HepG2 (cell line): ENCODE results near the gene KIF27. TPM values are rescaled to one million over a fixed set of nuclear protein-coding genes. Genes with fewer than 3 reads are reported as not detected.

Experiments used
- EED ChIP-seq: sonication (generic); formaldehyde crosslinking; IDR thresholded peaks from 2 replicates; pipeline ENCODE4 v1.5.0; 2020; ENCODE audit warnings: mild to moderate bottlenecking, missing genetic modification reagents
- RFX1 ChIP-seq: fragments of 450-650 bp; IDR thresholded peaks from 2 replicates; pipeline ENCODE4 v1.6.1; 2017
- TCF7L2 ChIP-seq: IDR thresholded peaks from 2 replicates; pipeline ENCODE4 v1.6.1; 2011; ENCODE audit warnings: mild to moderate bottlenecking, low read depth, low read length, moderate library complexity
- ZNF326 ChIP-seq: sonication (generic); formaldehyde crosslinking; IDR thresholded peaks from 2 replicates; pipeline ENCODE4 v1.4.0; 2020; ENCODE audit warnings: missing genetic modification reagents, borderline replicate concordance
- ZNF557 ChIP-seq: sonication (generic); formaldehyde crosslinking; IDR thresholded peaks from 2 replicates; pipeline ENCODE4 v1.4.0; 2020; ENCODE audit warnings: missing genetic modification reagents
- polyA plus RNA-seq, 8 experiments: library from polyadenylated mRNA; depleted of rRNA in 3 of 8; stranded (reverse) in 7 of 8; unstranded in 1 of 8; fragments of >200 nt; fragmentation: Illumina TruSeq in 4 of 8; extraction: Trizol in 4 of 8; gene quantifications; 2 replicates each; pipeline versions ENCODE4 v1.2.1 to v1.2.3, GENCODE V29; 2011 to 2016; ENCODE audit warnings: low read depth in 4 of 8, missing spikeins in 1 of 8, mixed read lengths in 1 of 8; ENCODE audit not compliant: insufficient read depth in 1 of 8
- total RNA-seq, 5 experiments: library from RNA; depleted of rRNA; stranded (reverse); fragments of >200 nt; fragmentation: Illumina TruSeq; extraction: Trizol; gene quantifications; 2 replicates each; pipeline ENCODE4 v1.2.3, GENCODE V29; 2016; ENCODE audit warnings: low read depth in 1 of 5
- TF ChIP-seq, protein P1 (sequence below): sonication (generic); formaldehyde crosslinking; IDR thresholded peaks from 2 replicates; pipeline ENCODE4 v1.5.1; 2020; ENCODE audit warnings: missing genetic modification reagents, mild to moderate bottlenecking, borderline replicate concordance
- TF ChIP-seq, protein P2 (sequence below): sonication (generic); formaldehyde crosslinking; IDR thresholded peaks from 2 replicates; pipeline ENCODE4 v1.5.0; 2020; ENCODE audit warnings: mild to moderate bottlenecking, missing genetic modification reagents, moderate library complexity
- TF ChIP-seq, protein P3 (sequence below): sonication (generic); formaldehyde crosslinking; IDR thresholded peaks from 2 replicates; pipeline ENCODE4 v1.5.1; 2020; ENCODE audit warnings: missing genetic modification reagents, mild to moderate bottlenecking, borderline replicate concordance
- TF ChIP-seq, protein P4 (sequence below): sonication (generic); formaldehyde crosslinking; IDR thresholded peaks from 2 replicates; pipeline ENCODE4 v1.5.0; 2020; ENCODE audit warnings: missing genetic modification reagents, mild to moderate bottlenecking, borderline replicate concordance
- TF ChIP-seq, protein P5 (sequence below): sonication (generic); formaldehyde crosslinking; IDR thresholded peaks from 2 replicates; pipeline ENCODE4 v1.4.0; 2020; ENCODE audit warnings: mild to moderate bottlenecking, missing genetic modification reagents

KIF27 gene
- total and polyA plus RNA-seq, 2 of the 13 experiments (the other 11 are each of a cell fraction or from before 2014, with no cell fraction given) = 0.95 to 4.1 TPM

DNA sequence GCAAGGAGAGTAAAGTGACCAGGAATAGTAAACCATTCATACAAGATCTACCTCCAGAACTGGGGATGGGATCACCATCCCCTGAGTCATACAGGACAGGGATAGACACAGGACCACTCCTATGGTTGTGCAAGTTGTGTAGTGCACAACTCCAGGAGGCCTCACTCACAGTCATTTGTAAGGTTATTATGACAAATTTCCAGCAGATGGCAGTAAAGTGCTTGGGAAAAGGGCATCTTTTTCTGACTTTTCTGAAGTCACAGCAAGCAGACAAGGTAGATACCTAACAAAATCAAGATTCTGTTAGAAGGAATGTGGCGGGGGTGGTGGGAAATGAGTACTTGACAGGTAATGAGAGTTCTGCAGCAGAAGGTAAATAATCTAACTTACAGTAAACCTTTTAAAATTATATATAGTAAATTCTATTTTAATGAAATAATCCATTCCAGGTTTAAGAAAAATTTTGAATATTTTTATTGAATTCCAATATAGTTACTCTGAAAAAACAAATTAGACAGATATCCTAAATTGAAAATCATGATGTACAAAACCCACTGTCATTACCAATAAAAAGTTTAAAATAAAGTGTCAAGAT lies 16.7 kb upstream of the KIF27 start (continued):
- TF ChIP-seq, protein P1, sequence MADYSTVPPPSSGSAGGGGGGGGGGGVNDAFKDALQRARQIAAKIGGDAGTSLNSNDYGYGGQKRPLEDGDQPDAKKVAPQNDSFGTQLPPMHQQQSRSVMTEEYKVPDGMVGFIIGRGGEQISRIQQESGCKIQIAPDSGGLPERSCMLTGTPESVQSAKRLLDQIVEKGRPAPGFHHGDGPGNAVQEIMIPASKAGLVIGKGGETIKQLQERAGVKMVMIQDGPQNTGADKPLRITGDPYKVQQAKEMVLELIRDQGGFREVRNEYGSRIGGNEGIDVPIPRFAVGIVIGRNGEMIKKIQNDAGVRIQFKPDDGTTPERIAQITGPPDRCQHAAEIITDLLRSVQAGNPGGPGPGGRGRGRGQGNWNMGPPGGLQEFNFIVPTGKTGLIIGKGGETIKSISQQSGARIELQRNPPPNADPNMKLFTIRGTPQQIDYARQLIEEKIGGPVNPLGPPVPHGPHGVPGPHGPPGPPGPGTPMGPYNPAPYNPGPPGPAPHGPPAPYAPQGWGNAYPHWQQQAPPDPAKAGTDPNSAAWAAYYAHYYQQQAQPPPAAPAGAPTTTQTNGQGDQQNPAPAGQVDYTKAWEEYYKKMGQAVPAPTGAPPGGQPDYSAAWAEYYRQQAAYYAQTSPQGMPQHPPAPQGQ (CRISPR knock-in tag) = no peak
- TF ChIP-seq TCF7L2 (no peak), ZNF326 (CRISPR knock-in tag) (no peak), RFX1 (no peak), ZNF557 (CRISPR knock-in tag) (no peak), EED (CRISPR knock-in tag) (no peak)
- TF ChIP-seq, protein P2, sequence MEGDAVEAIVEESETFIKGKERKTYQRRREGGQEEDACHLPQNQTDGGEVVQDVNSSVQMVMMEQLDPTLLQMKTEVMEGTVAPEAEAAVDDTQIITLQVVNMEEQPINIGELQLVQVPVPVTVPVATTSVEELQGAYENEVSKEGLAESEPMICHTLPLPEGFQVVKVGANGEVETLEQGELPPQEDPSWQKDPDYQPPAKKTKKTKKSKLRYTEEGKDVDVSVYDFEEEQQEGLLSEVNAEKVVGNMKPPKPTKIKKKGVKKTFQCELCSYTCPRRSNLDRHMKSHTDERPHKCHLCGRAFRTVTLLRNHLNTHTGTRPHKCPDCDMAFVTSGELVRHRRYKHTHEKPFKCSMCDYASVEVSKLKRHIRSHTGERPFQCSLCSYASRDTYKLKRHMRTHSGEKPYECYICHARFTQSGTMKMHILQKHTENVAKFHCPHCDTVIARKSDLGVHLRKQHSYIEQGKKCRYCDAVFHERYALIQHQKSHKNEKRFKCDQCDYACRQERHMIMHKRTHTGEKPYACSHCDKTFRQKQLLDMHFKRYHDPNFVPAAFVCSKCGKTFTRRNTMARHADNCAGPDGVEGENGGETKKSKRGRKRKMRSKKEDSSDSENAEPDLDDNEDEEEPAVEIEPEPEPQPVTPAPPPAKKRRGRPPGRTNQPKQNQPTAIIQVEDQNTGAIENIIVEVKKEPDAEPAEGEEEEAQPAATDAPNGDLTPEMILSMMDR (CRISPR knock-in tag) = peak; percentile 78
- TF ChIP-seq, protein P3, sequence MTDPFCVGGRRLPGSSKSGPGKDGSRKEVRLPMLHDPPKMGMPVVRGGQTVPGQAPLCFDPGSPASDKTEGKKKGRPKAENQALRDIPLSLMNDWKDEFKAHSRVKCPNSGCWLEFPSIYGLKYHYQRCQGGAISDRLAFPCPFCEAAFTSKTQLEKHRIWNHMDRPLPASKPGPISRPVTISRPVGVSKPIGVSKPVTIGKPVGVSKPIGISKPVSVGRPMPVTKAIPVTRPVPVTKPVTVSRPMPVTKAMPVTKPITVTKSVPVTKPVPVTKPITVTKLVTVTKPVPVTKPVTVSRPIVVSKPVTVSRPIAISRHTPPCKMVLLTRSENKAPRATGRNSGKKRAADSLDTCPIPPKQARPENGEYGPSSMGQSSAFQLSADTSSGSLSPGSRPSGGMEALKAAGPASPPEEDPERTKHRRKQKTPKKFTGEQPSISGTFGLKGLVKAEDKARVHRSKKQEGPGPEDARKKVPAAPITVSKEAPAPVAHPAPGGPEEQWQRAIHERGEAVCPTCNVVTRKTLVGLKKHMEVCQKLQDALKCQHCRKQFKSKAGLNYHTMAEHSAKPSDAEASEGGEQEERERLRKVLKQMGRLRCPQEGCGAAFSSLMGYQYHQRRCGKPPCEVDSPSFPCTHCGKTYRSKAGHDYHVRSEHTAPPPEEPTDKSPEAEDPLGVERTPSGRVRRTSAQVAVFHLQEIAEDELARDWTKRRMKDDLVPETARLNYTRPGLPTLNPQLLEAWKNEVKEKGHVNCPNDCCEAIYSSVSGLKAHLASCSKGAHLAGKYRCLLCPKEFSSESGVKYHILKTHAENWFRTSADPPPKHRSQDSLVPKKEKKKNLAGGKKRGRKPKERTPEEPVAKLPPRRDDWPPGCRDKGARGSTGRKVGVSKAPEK = no peak
- TF ChIP-seq, protein P4, sequence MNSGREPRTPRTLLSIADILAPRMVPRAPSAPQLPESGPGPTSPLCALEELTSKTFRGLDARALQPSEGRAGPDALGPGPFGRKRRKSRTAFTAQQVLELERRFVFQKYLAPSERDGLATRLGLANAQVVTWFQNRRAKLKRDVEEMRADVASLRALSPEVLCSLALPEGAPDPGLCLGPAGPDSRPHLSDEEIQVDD (CRISPR knock-in tag) = no peak
- TF ChIP-seq, protein P5, sequence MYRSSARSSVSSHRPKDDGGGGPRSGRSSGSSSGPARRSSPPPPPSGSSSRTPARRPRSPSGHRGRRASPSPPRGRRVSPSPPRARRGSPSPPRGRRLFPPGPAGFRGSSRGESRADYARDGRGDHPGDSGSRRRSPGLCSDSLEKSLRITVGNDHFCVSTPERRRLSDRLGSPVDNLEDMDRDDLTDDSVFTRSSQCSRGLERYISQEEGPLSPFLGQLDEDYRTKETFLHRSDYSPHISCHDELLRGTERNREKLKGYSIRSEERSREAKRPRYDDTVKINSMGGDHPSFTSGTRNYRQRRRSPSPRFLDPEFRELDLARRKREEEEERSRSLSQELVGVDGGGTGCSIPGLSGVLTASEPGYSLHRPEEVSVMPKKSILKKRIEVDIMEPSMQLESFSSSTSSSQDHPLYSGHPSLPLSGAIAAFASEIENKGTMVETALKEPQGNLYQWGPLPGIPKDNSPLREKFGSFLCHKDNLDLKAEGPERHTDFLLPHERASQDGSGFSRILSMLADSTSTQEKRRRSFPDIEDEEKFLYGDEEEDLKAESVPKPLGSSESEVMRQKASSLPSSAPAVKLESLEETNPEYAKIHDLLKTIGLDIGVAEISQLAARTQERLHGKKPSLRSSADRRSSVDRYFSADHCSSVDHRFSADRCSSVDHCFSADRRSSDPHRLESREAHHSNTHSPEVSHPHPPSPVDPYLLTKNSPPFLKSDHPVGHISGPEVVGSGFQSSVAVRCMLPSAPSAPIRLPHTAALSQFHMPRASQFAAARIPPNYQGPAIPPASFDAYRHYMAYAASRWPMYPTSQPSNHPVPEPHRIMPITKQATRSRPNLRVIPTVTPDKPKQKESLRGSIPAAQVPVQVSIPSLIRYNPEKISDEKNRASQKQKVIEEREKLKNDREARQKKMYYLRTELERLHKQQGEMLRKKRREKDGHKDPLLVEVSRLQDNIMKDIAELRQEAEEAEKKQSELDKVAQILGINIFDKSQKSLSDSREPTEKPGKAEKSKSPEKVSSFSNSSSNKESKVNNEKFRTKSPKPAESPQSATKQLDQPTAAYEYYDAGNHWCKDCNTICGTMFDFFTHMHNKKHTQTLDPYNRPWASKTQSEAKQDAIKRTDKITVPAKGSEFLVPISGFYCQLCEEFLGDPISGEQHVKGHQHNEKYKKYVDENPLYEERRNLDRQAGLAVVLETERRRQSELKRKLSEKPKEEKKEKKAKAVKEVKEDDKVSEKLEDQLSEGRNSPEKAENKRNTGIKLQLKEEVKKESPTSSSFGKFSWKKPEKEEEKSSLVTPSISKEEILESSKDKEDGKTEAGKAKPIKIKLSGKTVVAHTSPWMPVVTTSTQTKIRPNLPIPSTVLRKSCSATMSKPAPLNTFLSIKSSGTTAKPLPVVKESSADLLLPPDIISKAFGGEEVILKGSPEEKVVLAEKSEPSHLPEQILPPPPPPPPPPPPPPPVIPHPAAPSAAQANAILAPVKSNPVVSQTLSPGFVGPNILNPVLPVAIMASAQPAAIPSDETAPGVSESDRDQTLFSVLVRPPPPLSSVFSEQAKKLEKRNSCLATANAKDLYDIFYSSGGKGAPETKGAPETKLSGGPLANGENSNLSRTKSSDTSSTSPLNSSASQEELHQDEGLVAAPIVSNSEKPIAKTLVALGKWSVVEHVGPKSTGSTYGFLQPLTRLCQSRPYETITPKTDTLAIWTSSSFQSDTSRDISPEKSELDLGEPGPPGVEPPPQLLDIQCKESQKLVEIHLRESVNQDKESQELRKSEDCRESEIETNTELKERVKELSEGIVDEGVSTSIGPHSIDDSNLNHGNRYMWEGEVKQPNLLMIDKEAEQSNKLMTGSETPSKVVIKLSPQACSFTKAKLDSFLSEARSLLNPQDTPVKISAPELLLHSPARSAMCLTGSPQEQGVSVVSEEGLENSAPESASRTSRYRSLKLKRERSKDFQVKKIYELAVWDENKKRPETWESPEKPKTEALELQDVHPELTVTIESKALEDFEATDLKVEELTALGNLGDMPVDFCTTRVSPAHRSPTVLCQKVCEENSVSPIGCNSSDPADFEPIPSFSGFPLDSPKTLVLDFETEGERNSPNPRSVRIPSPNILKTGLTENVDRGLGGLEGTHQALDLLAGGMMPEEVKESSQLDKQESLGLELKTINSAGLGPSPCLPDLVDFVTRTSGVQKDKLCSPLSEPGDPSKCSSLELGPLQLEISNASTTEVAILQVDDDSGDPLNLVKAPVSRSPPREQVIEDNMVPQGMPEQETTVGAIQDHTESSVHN (CRISPR knock-in tag) = no peak
